Effector memory CD8-positive, alpha-beta T cell (primary cell): ENCODE measurements around the gene ADGRL3.

Experiments
- ATAC-seq: fragments of 150-1000 bp; cut with Tn5 transposase; replicated peaks from 2 replicates; pipeline ENCODE4 v1.10.0; 2021; ENCODE audit warnings: mild to moderate bottlenecking, moderate library complexity
- DNase-seq, 3 experiments: peaks; one replicate each; pipeline ENCODE4 v3.0.0; 2021
- H3K27ac Mint-ChIP-seq, 2 donors: one replicate each; pipeline ENCODE4 v1.8.0; 2022; ENCODE audit warnings: mild to moderate bottlenecking in 2 of 2, mixed read lengths in 2 of 2, moderate library complexity in 2 of 2
- H3K27me3 Mint-ChIP-seq, 2 donors: one replicate each; pipeline ENCODE4 v1.8.0; 2022; ENCODE audit warnings: mixed read lengths in 2 of 2
- H3K36me3 Mint-ChIP-seq: one replicate; pipeline ENCODE4 v1.8.0; 2022; ENCODE audit warnings: mild to moderate bottlenecking, moderate library complexity, mixed read lengths; ENCODE audit not compliant: insufficient read depth
- H3K4me1 Mint-ChIP-seq, 2 donors: one replicate each; pipeline ENCODE4 v1.8.0; 2022; ENCODE audit warnings: low read depth in 2 of 2, mixed read lengths in 2 of 2
- H3K4me3 Mint-ChIP-seq, 2 donors: one replicate each; pipeline ENCODE4 v1.8.0; 2022; ENCODE audit warnings: mild to moderate bottlenecking in 2 of 2, mixed read lengths in 2 of 2, moderate library complexity in 2 of 2
- H3K9me3 Mint-ChIP-seq, 2 donors: one replicate each; pipeline ENCODE4 v1.8.0; 2022; ENCODE audit warnings: mixed read lengths in 2 of 2

The ADGRL3 gene

DNA sequence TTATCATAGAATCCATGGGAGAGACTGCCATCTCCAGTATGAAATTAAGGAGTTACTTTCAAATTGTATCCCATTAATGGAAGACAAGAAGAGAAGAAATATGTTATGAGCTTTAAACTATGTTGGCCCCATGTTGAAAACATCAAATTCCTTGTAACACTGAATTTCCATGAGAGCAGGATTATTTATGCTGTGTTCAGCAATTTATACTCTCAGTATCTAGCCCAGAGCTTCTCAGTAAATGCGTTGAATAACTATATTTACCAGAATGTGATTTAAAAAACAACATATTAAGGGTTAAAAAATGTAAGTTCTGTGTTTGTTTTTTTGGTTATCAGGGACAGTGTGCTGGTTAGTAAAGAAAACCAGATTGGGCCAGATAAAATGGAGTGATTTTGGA is 74.2 kb downstream of the ADGRL3 start:
- Mint-ChIP-seq H3K36me3 (peaks cover 3% of the 10 kb centered on the region), H3K27me3 (no peaks in the 10 kb centered on the region), H3K27ac (no peak overlapping the region), H3K4me3 (no peak overlapping the region), H3K9me3 (peaks cover 0 to 6% of the 10 kb centered on the region in 2 donors), H3K4me1 (no peaks in the 10 kb centered on the region)
- ATAC-seq (no peak), DNase-seq (no peak)

GRCh38 chr4:61275241-61275640 is 75.1 kb downstream of the ADGRL3 start:
- DNase-seq: no peak
- H3K27me3 Mint-ChIP-seq: no peaks in the 10 kb centered on the region
- no peak overlapping the region for H3K4me3 Mint-ChIP-seq
- ATAC-seq: no peak
- peaks cover 3% of the 10 kb centered on the region for H3K36me3 Mint-ChIP-seq
- H3K4me1 Mint-ChIP-seq: no peaks in the 10 kb centered on the region
- H3K9me3 Mint-ChIP-seq: peaks cover 0 to 6% of the 10 kb centered on the region in 2 donors
- no peak overlapping the region for H3K27ac Mint-ChIP-seq

DNA sequence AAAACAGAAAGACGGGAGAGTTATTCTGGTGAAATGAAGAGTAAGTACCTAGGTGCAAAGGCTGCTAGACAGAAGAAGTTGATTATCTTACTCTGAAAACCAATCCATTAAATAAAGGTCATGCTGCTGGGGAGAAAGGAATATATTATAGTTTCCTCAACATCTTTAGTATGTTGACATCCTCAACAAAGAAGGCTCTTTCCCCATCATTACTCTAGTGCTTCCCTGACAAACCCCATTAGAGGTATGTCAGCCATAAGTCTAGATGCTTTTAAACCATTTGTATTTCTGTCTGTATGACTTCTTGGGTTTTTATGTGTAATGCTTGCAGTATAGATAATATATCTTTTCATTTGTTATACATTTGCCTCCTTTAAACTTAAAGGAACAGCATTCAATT is 75.9 kb downstream of the ADGRL3 start:
- H3K4me1 Mint-ChIP-seq: no peaks in the 10 kb centered on the region
- H3K4me3 Mint-ChIP-seq: no peak overlapping the region
- peaks cover 3% of the 10 kb centered on the region for H3K36me3 Mint-ChIP-seq
- no peak for ATAC-seq
- no peak for DNase-seq
- no peaks in the 10 kb centered on the region for H3K27me3 Mint-ChIP-seq
- no peak overlapping the region for H3K27ac Mint-ChIP-seq
- H3K9me3 Mint-ChIP-seq: peaks cover 0 to 6% of the 10 kb centered on the region in 2 donors

DNA sequence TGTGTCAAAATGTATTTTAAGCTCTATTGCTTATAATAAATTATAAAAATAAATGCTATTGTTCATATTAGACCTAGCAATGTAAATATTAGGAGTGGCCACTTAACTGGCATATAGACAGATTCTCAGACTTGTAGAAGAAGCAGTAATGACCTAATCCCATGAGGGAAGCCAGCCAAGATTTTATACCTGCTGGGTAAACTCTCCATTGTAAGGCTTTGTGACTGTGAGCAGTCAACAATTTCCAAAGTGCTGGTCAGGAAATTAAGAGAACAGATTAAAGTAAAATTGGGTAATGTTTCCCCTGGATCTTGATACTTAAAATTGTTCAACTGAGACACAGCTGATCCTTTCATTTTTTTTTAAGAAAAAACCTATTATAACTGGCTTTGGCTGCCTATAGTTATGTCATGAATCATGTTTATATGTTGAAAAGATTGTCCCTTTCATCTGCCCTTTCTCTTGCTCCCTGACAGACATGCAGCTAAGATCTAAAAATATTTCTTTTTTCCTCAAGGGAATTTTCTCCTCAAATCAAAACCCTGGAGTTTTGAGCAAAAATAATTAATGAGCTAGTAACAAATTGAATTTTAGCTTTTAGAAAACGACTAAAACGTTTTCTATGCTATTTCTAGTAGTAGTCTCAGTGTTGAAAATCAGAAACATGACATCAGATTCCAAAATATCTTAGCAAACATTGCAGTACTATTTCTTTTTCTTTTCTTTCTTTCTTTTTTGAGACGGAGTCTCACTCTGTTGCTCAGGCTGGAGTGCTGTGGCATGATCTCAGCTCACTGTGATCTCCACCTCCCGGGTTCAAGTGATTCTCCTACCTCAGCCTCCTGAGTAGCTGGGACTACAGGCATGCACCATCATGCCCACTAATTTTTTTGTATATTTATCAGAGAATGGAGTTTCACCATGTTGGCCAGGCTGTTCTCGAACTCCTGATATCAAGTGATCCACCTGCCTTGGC is 77.9 kb downstream of the ADGRL3 start:
- Mint-ChIP-seq H3K27ac (no peak overlapping the region), H3K27me3 (no peaks in the 10 kb centered on the region), H3K9me3 (no peaks in the 10 kb centered on the region), H3K36me3 (peaks cover 3% of the 10 kb centered on the region), H3K4me1 (no peaks in the 10 kb centered on the region), H3K4me3 (no peak overlapping the region)
- DNase-seq (no peak), ATAC-seq (no peak)

GRCh38 chr4:61292322-61292721 is 92.2 kb downstream of the ADGRL3 start:
- Mint-ChIP-seq H3K36me3 (no peaks in the 10 kb centered on the region), H3K4me3 (no peak overlapping the region), H3K9me3 (peaks cover 0 to 18% of the 10 kb centered on the region in 2 donors), H3K27ac (no peak overlapping the region), H3K4me1 (no peaks in the 10 kb centered on the region), H3K27me3 (no peaks in the 10 kb centered on the region)
- ATAC-seq (no peak), DNase-seq (no peak)

DNA sequence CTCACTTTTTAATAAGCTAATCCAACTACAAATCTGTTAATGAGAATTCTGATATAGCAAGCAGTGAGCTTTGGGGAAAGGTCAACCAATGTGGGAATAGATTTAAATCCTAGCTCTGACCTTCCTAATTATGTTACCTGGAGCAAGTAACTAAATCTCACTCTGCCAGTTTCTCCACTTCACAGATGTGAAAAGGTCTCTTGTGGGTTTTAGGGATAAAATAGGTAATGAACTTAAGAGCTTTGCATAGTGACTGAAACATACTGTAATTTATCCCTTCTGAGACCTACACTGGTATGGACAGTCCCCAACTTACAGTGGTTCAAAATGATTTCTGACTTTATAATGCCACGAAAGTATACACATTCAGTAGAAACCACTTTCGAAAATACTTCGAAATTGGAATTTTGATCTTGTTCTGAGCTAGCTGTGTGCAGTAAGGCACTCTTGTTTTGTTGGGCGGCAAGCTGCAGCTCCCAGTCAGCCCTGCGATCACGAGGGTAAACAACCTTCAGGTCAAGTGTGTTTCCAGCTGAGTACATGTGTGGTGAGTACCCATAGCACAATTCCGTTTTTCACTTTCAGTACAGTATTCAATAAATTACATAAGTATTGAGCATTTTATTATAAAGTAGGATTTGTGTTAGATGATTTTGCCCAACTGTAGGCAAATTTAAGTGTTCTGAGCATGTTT is 93.7 kb downstream of the ADGRL3 start:
- DNase-seq: no peak
- no peaks in the 10 kb centered on the region for H3K27me3 Mint-ChIP-seq
- peaks cover 2 to 18% of the 10 kb centered on the region in 2 donors for H3K9me3 Mint-ChIP-seq
- H3K4me3 Mint-ChIP-seq: no peak overlapping the region
- H3K36me3 Mint-ChIP-seq: no peaks in the 10 kb centered on the region
- no peak overlapping the region for H3K27ac Mint-ChIP-seq
- ATAC-seq: no peak
- H3K4me1 Mint-ChIP-seq: no peaks in the 10 kb centered on the region

- H3K27ac Mint-ChIP-seq: no peak overlapping the region
- no peak for ATAC-seq
- H3K4me3 Mint-ChIP-seq: no peak overlapping the region
- H3K27me3 Mint-ChIP-seq: no peaks in the 10 kb centered on the region
- peaks cover 2 to 18% of the 10 kb centered on the region in 2 donors for H3K9me3 Mint-ChIP-seq
- no peak for DNase-seq
- no peaks in the 10 kb centered on the region for H3K4me1 Mint-ChIP-seq
- H3K36me3 Mint-ChIP-seq: no peaks in the 10 kb centered on the region
Observed at GRCh38 chr4:61294936-61295335, 94.8 kb downstream of the ADGRL3 start.

- H3K9me3 Mint-ChIP-seq: peaks cover 2 to 18% of the 10 kb centered on the region in 2 donors
- no peaks in the 10 kb centered on the region for H3K36me3 Mint-ChIP-seq
- ATAC-seq (no peak), DNase-seq (no peak)
- H3K4me1 Mint-ChIP-seq: no peaks in the 10 kb centered on the region
- H3K27me3 Mint-ChIP-seq: no peaks in the 10 kb centered on the region
- H3K27ac Mint-ChIP-seq: no peak overlapping the region
- H3K4me3 Mint-ChIP-seq: no peak overlapping the region
Observed at GRCh38 chr4:61296144-61296543, 96.0 kb downstream of the ADGRL3 start.

GRCh38 chr4:61298178-61298740 is 98.1 kb downstream of the ADGRL3 start:
- Mint-ChIP-seq H3K27me3 (no peaks in the 10 kb centered on the region), H3K4me3 (no peak overlapping the region), H3K4me1 (no peaks in the 10 kb centered on the region), H3K36me3 (no peaks in the 10 kb centered on the region), H3K27ac (no peak overlapping the region), H3K9me3 (peaks cover 5 to 14% of the 10 kb centered on the region in 2 donors)
- DNase-seq (no peak), ATAC-seq (no peak)

- no peak overlapping the region for H3K4me3 Mint-ChIP-seq
- H3K27ac Mint-ChIP-seq: no peak overlapping the region
- ATAC-seq: no peak
- peaks cover 7 to 14% of the 10 kb centered on the region in 2 donors for H3K9me3 Mint-ChIP-seq
- H3K27me3 Mint-ChIP-seq: no peaks in the 10 kb centered on the region
- no peaks in the 10 kb centered on the region for H3K4me1 Mint-ChIP-seq
- DNase-seq: no peak
- H3K36me3 Mint-ChIP-seq: no peaks in the 10 kb centered on the region
Observed at GRCh38 chr4:61299316-61299715, 99.2 kb downstream of the ADGRL3 start.

- Mint-ChIP-seq H3K27me3 (no peaks in the 10 kb centered on the region), H3K27ac (no peak overlapping the region)
- no peak for ATAC-seq
Observed at GRCh38 chr4:61300266-61300844, 100.2 kb downstream of the ADGRL3 start.

GRCh38 chr4:61301271-61301670 is 101.1 kb downstream of the ADGRL3 start:
- H3K4me3 Mint-ChIP-seq: no peak overlapping the region
- H3K27me3 Mint-ChIP-seq: no peaks in the 10 kb centered on the region
- ATAC-seq (no peak), DNase-seq (no peak)
- no peak overlapping the region for H3K27ac Mint-ChIP-seq
- peaks cover 7 to 10% of the 10 kb centered on the region in 2 donors for H3K9me3 Mint-ChIP-seq
- H3K4me1 Mint-ChIP-seq: no peaks in the 10 kb centered on the region
- H3K36me3 Mint-ChIP-seq: no peaks in the 10 kb centered on the region

More at GRCh38 chr4:61300266-61300844, 100.2 kb downstream of the ADGRL3 start:
- peaks cover 10 to 14% of the 10 kb centered on the region in 2 donors for H3K9me3 Mint-ChIP-seq
- no peak overlapping the region for H3K4me3 Mint-ChIP-seq
- no peaks in the 10 kb centered on the region for H3K4me1 Mint-ChIP-seq
- no peak for DNase-seq
- no peaks in the 10 kb centered on the region for H3K36me3 Mint-ChIP-seq

DNA sequence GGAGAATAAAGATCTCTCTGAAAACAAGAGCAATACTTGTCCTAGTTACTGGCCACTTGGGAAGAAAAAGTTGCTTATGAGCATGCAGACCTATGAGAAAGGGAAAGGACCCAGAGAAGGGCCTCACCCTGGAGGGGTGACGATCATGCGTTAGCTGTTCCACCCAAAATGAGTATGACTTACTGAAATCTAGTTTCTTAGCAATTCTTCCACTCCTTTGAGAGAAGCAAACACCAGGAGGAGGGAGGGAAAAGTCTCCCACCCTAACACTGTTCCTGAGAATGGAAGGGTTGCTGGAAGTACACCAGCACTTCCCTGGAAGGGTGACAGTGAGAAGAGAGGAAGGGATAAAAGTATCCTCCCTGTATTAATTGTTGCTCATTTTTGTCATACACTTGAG is 107.9 kb downstream of the ADGRL3 start:
- DNase-seq (no peak), ATAC-seq (no peak)
- H3K9me3 Mint-ChIP-seq: peaks cover 4 to 8% of the 10 kb centered on the region in 2 donors
- no peaks in the 10 kb centered on the region for H3K27me3 Mint-ChIP-seq
- no peak overlapping the region for H3K27ac Mint-ChIP-seq
- no peaks in the 10 kb centered on the region for H3K4me1 Mint-ChIP-seq
- H3K36me3 Mint-ChIP-seq: no peaks in the 10 kb centered on the region
- no peak overlapping the region for H3K4me3 Mint-ChIP-seq
